Measurements from ENCODE around the gene NF1.
A peak's percentile ranks its signal among the peaks of the same experiment; 100 is the strongest.

Gene NF1

GRCh38 chr17:31053071-31053470 is 41.7 kb upstream of the NF1 start:
- H3K27ac ChIP-seq: no peak overlapping the region
- TF ChIP-seq CTCF (conservative IDR thresholded peaks at IDR 0.05): no peak

GRCh38 chr17:31054761-31055160 is 40.0 kb upstream of the NF1 start:
- TF ChIP-seq CTCF (conservative IDR thresholded peaks at IDR 0.05): no peak
- H3K27ac ChIP-seq: peak overlapping the region; percentile 71

- H3K27ac ChIP-seq: no peak overlapping the region
- TF ChIP-seq CTCF (conservative IDR thresholded peaks at IDR 0.05): no peak
Observed at GRCh38 chr17:31058976-31059375, 35.8 kb upstream of the NF1 start.

- no peak for TF ChIP-seq CTCF (conservative IDR thresholded peaks at IDR 0.05)
Observed at GRCh38 chr17:31060791-31061550, 33.8 kb upstream of the NF1 start.

GRCh38 chr17:31061678-31062077 is 33.1 kb upstream of the NF1 start:
- TF ChIP-seq CTCF (conservative IDR thresholded peaks at IDR 0.05): no peak
- H3K27ac ChIP-seq: no peak overlapping the region

More at GRCh38 chr17:31060791-31061550, 33.8 kb upstream of the NF1 start:
- H3K27ac ChIP-seq: no peak overlapping the region

GRCh38 chr17:31062346-31062745 is 32.4 kb upstream of the NF1 start:
- TF ChIP-seq CTCF (conservative IDR thresholded peaks at IDR 0.05): no peak
- no peak overlapping the region for H3K27ac ChIP-seq

GRCh38 chr17:31064707-31065106 is 30.1 kb upstream of the NF1 start:
- no peak overlapping the region for H3K27ac ChIP-seq
- TF ChIP-seq CTCF (conservative IDR thresholded peaks at IDR 0.05): no peak
